Measurements from ENCODE around the gene CLDN2.

CLDN2 gene

DNA sequence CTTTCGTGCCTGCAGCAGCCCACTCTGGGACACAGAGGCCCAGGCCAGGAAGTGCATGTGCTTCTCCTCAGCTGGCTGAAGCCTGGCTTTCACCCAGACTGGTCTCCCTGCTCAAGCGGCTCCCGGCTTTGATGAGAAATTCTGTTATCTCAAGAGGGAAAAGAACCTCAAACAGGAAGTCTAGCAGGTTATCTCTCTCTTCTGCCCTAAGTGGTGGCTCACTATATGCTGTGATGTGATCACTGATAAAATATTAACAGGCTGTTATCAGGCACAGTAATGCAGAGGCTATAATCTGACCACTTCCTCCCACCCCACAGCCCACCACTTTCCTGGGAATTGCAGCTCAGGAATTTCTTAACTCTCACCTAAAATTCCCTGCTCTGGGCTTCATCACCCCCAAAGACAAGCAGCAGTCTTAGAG lies 13.3 kb downstream of the CLDN2 start:
- TF ChIP-seq GATA1 (IDR thresholded peaks at IDR 0.05; ENCODE audit: low read depth, low read length), result no peak
- no peak for TF ChIP-seq POLR2A (IDR thresholded peaks at IDR 0.05; ENCODE audit: low read length)
- DNase-seq, result no peak

DNA sequence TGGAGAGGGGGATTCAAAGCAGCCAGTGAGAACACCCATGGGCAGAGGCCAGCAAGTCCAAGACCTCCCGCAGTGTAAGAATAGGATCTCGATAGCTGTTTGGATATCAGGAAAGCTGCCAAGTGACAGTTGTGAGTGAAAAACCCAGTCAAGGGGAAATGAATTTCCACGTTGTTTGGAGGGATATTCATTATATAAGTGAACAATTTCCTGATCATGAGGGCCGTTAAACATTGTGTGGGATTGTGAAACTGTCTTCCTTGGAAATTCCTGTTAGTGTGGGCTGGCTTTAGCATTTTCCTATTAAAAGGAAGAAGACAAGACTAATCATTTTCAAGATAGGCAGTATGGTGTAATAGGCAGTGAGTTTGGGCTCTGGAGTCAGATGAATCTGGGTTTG lies 15.0 kb downstream of the CLDN2 start:
- TF ChIP-seq POLR2A (IDR thresholded peaks at IDR 0.05; ENCODE audit: low read length), result no peak
- TF ChIP-seq GATA1 (IDR thresholded peaks at IDR 0.05; ENCODE audit: low read depth, low read length), result no peak
- DNase-seq, result no peak

DNA sequence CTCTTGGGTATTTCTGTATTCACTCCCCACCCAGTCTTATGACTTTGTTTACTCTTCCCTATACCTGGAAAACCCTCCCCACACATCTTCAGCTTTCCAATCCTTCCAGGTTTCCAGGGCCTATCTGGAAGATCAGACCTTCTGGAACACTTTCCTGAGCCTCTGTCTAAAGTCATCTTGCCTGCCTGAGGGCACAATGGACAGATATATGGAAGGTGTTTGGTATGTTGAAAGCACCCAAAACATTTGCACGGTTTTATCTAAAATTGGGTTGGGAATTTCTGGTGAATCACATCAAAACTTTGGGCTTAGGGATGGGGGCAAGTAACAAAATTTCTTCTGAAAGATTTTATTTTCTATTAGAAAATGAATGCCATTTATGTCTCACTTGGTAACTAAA lies 16.0 kb downstream of the CLDN2 start:
- no peak for TF ChIP-seq GATA1 (IDR thresholded peaks at IDR 0.05; ENCODE audit: low read depth, low read length)
- TF ChIP-seq POLR2A (IDR thresholded peaks at IDR 0.05; ENCODE audit: low read length), result no peak
- DNase-seq, result no peak

DNA sequence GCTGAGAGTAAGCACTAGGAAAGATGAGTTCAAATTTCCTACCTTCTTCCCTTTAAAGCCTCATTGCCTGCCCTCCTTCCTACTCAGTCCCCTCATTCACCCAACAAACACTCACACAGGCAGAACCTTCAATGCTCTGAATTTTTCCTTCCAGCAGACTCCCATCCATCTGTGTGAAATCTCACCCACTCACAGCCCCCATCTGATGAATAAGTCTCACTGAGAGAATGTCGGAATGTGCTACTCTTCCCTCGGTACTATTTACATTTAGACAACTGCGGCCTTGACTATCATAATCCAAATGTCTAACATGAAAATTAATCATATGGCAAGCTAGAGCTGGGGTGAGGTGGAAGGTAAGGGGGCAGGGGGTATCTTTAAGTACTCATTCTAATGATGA lies 19.4 kb downstream of the CLDN2 start:
- TF ChIP-seq GATA1 (IDR thresholded peaks at IDR 0.05; ENCODE audit: low read depth, low read length), result no peak
- TF ChIP-seq POLR2A (IDR thresholded peaks at IDR 0.05; ENCODE audit: low read length), result no peak
- no peak for DNase-seq

DNA sequence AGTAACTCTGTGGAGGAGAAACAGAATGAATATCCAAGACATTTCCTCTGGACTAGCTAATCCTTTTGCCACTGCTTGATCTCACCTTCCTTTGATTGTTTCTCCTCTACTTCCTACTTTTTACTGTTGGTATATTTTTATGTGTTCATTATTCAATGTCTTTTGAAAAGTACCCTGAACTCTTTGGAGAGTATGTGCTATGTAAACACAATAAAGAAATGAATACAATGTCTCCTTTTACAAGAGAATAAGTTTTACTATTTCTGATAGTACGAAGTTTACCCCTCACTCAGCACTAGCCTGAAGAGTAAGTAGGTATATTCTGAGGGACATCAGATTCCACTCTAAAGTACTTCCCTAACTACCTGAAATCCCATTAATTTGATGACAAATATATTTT lies 19.9 kb downstream of the CLDN2 start:
- DNase-seq, result no peak
- TF ChIP-seq GATA1 (IDR thresholded peaks at IDR 0.05; ENCODE audit: low read depth, low read length) (no peak), POLR2A (IDR thresholded peaks at IDR 0.05; ENCODE audit: low read length) (no peak)

DNA sequence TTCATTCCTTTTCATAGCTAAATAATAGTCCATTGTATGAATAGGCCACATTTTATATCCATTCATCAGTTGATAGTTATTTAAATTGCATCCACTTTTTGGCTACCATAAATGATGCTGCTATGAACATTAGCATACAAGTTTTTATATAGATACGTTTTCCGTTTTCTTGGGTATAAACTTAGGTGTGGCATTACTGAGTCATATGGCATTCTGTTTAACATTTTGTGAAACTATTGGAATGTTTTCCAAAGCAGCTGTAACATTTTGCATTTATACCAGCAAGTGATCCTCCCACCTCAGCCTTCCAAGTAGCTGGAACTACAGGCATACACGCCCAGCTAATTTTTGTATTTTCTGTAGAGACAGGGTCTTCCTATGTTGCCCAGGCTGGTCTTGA lies 26.3 kb downstream of the CLDN2 start:
- no peak for TF ChIP-seq GATA1 (IDR thresholded peaks at IDR 0.05; ENCODE audit: low read depth, low read length)
- no peak for TF ChIP-seq POLR2A (IDR thresholded peaks at IDR 0.05; ENCODE audit: low read length)
- no peak for DNase-seq

DNA sequence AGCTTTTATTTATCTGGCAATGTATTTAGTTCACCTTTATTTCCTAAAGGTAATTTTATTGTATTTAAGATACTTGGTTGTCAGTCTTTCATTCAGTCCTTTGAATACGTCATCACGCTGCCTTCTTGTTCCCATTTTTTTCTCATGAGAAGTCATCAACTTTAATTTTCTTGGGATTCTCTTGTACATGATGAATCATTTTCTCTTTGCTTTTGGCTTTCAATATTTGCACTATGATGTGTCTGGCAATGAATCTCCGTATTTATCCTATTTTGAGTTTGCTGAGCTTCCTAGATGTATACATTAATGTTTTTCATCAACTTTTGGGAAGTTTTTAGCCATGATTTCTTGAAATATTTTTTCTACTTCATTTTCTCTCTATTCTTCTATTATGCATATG lies 28.4 kb downstream of the CLDN2 start:
- no peak for TF ChIP-seq POLR2A (IDR thresholded peaks at IDR 0.05; ENCODE audit: low read length)
- TF ChIP-seq GATA1 (IDR thresholded peaks at IDR 0.05; ENCODE audit: low read depth, low read length), result no peak
- no peak for DNase-seq

DNA sequence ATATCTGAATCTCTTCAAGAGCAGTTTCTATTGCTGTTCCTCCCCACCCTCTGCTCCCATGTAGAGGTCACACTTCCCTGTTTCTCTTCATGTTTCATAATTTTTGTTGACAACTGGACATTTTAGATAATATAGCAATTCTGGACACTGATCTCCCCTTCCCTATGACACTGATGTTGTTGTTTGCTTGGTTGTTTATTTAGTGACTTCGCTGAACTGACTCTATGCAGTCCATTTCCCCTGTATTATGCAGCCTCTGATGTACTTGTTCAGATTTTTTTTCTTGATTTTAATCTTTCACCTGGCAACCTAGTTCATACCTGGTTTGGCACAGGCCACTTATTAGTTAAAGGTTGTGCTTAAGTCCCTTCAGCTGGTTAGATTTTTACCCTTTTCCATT lies 29.2 kb downstream of the CLDN2 start:
- TF ChIP-seq POLR2A (IDR thresholded peaks at IDR 0.05; ENCODE audit: low read length), result no peak
- TF ChIP-seq GATA1 (IDR thresholded peaks at IDR 0.05; ENCODE audit: low read depth, low read length), result no peak
- no peak for DNase-seq

DNA sequence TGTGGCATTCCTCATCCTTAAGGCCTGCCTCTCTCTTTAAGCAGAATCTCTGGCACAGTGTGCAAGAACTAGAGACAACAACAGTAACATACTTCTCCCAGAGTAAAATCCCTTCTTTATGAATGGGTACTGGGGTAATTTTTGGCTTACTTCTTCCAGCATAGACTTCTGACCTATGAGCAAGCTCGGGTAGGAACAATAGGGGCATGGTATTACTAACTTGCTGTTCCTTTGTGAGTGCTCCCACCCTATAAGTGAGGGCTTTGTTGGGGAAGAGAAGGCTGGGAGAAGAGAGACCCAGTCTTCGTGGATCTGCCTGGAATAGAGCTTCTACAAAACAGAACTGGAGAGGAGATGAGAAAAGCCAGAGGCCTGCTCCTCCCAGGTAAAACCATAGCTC lies 30.2 kb downstream of the CLDN2 start:
- TF ChIP-seq GATA1 (IDR thresholded peaks at IDR 0.05; ENCODE audit: low read depth, low read length) (no peak), POLR2A (IDR thresholded peaks at IDR 0.05; ENCODE audit: low read length) (no peak)
- no peak for DNase-seq

DNA sequence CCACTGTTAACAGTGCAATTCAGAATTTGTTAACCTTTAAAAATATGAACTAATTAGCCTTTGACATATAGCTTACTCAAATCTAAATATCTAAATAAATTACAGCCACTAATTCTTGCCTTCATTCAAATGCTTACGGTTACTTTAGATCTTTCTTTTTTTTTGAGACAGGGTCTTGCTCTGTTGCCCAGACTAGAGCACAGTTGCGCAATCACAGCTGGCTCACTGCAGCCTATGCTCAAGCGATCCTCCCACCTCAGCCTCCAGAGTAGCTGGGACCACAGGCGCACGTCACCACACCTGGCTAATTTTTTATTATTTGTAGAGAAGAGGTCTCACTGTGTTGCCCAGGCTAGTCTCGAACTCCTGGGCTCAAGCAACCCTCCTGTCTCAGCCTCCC lies 31.0 kb downstream of the CLDN2 start:
- DNase-seq, result no peak
- TF ChIP-seq POLR2A (IDR thresholded peaks at IDR 0.05; ENCODE audit: low read length), result no peak
- TF ChIP-seq GATA1 (IDR thresholded peaks at IDR 0.05; ENCODE audit: low read depth, low read length), result no peak

DNA sequence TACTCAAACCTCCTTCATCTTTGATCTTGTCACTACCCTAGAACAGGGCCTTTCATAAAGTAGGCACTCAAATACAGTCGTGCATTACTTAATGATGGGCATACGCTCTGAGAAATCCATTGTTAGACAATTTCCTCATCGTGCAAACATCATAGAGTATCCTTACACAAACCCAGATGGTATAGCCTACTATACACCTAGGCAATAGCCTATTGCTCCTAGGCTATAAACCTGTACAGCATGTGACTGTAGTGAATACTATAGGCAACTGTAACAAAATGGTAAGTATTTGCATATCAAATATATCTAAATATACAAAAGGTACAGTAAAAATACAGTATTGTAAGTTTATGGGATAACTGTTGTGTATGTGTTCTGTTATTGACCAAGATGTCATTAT lies 31.9 kb downstream of the CLDN2 start:
- TF ChIP-seq POLR2A (IDR thresholded peaks at IDR 0.05; ENCODE audit: low read length) (no peak), GATA1 (IDR thresholded peaks at IDR 0.05; ENCODE audit: low read depth, low read length) (no peak)
- no peak for DNase-seq

DNA sequence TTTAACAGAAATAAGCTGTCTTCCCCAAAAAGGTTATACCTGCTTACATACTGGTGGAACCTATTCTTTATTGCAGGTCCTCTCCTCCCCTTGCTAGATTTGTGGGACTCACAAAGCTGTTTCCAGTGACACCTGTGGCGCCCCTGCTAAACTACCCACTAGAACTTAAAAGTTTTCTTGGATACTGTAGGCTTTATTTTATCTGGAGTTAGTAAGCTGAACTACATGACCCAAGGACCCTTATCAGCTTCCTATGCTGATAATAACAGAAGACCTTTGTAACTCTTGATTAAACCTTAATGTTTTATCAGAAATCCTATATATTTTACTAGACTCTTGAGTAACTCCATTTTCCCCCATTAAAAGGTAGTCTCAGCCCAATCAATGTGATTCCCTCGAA lies 32.3 kb downstream of the CLDN2 start:
- TF ChIP-seq GATA1 (IDR thresholded peaks at IDR 0.05; ENCODE audit: low read depth, low read length) (no peak), POLR2A (IDR thresholded peaks at IDR 0.05; ENCODE audit: low read length) (no peak)
- no peak for DNase-seq

DNA sequence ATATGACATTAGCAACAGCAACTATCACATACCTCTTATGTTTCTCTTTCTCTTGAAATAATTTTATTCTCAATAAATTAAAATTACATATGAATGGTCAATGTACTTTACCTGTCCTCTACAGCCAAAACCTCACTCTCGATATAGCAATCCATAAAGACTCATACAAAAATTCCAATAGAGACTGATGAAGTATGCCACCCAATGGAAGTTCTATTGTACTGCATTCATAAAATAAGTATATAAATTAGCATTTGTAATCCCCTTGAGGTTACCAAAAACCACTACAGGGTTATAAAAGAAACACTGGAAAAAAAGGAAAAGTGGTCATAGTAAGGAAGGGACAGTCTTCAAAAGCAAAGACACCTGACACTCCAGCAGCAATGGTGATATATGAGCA lies 32.8 kb downstream of the CLDN2 start:
- DNase-seq, result peak in 1 of 2 experiments; percentile 1
- TF ChIP-seq GATA1 (IDR thresholded peaks at IDR 0.05; ENCODE audit: low read depth, low read length), result no peak
- no peak for TF ChIP-seq POLR2A (IDR thresholded peaks at IDR 0.05; ENCODE audit: low read length)

DNA sequence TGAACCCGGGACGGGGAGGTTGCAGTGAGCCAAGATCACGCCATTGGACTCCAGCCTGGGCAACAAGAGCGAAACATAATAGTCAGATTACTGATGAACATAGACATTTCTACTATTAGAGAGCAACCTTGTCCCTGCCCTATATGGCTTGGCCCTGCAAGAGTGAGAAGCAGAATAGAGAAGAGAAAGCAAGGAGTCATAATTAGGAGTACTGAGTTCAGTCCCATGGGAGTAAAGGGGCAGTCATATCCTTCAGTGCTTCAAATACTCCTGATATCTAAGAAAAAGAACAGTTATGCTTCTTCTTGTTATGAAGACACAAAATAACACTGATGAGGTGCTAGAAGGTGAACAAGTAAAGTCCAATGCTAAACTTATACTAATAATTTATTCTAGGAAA lies 33.8 kb downstream of the CLDN2 start:
- no peak for DNase-seq
- TF ChIP-seq POLR2A (IDR thresholded peaks at IDR 0.05; ENCODE audit: low read length) (no peak), GATA1 (IDR thresholded peaks at IDR 0.05; ENCODE audit: low read depth, low read length) (no peak)

DNA sequence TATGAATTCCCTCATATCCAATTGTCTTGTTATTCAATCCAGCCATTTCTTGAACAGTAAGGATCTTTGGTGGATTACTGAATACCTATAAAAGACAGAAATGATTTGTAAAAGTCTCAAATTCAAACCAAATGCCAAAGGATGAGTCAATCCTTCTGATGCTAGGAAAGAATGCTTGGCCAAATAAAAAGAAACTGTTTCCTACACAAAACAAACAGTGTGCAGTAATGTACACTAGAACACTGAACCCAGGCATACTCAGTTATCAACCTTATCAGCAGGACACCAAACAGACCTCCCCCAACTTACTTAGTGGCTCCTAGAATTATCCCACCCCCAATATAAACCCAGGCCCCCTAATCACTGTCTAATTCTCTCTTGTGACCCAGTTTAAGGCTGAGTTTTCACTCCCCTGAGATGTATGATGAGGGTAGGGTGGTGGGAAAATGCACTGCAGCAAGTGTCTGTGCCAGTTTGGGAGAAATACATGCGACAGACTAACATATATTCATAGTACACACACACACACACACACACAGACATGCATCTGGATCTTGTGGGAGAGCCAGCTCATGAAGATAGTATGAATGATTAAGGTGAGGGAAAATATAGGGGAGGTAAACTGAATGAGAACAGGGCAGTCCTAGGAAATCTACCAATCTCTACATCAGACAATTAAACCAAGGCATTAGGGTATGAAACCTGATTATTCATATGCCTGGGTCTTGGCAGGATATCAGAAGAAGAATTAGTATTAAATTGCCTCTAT lies 35.0 kb downstream of the CLDN2 start:
- no peak for DNase-seq
- TF ChIP-seq POLR2A (IDR thresholded peaks at IDR 0.05; ENCODE audit: low read length) (no peak), GATA1 (IDR thresholded peaks at IDR 0.05; ENCODE audit: low read depth, low read length) (no peak)

Data from erythroblast (primary cell).